ENCODE measurements around the gene RALGPS1. TPM values are rescaled to one million over a fixed set of nuclear protein-coding genes. Genes with fewer than 3 reads are reported as not detected.

RALGPS1 gene
- total RNA-seq, 4 donors from 2014 or later, result 27.3 to 42.1 (median 39.1) TPM

- 43 to 54% methylated on average over 23 of the region's 23 CpGs for WGBS, 2 donors
- no peak overlapping the region for H3K4me3 ChIP-seq (replicated peaks in 1 of 3)
- TF ChIP-seq POLR2A (IDR thresholded peaks at IDR 0.05) (no peak), CTCF (IDR thresholded peaks at IDR 0.05) (no peak)
- DNase-seq, result peak; percentile 31 to 36
- H3K27ac ChIP-seq, result peak overlapping the region; percentile 21 to 74 (median 21)
- intact Hi-C loops (cut with DNase I), result no loop called here
- no peaks in the 10 kb centered on the region for H3K9me3 ChIP-seq
- H3K27me3 ChIP-seq, result no peaks in the 10 kb centered on the region
- peaks cover 14 to 22% of the 10 kb centered on the region in 2 donors for H3K4me1 ChIP-seq
- no peaks in the 10 kb centered on the region for H3K36me3 ChIP-seq
Measured at GRCh38 chr9:126886034-126886822, 28.4 kb upstream of the RALGPS1 start.

- 88 to 97% methylated on average over 10 of the region's 10 CpGs for WGBS, 2 donors
- no peak overlapping the region for H3K27ac ChIP-seq
- no peaks in the 10 kb centered on the region for H3K36me3 ChIP-seq
- TF ChIP-seq POLR2A (IDR thresholded peaks at IDR 0.05) (no peak), CTCF (IDR thresholded peaks at IDR 0.05) (no peak)
- H3K4me3 ChIP-seq (replicated peaks in 1 of 3), result no peak overlapping the region
- H3K9me3 ChIP-seq, result no peaks in the 10 kb centered on the region
- intact Hi-C loops (cut with DNase I), result no loop called here
- DNase-seq, result no peak
- H3K4me1 ChIP-seq, result peaks cover 14 to 22% of the 10 kb centered on the region in 2 donors
- H3K27me3 ChIP-seq, result no peaks in the 10 kb centered on the region
Measured at GRCh38 chr9:126886897-126887296, 27.7 kb upstream of the RALGPS1 start.

GRCh38 chr9:126891676-126892075, 22.9 kb upstream of the RALGPS1 start:
- TF ChIP-seq POLR2A (IDR thresholded peaks at IDR 0.05), result no peak
- TF ChIP-seq CTCF (IDR thresholded peaks at IDR 0.05), result no peak
- intact Hi-C loops (cut with DNase I), result no loop called here
- H3K4me1 ChIP-seq, result peaks cover 0 to under 1% of the 10 kb centered on the region in 2 donors
- H3K4me3 ChIP-seq (replicated peaks in 1 of 3), result no peak overlapping the region
- H3K9me3 ChIP-seq, result no peaks in the 10 kb centered on the region
- no peaks in the 10 kb centered on the region for H3K27me3 ChIP-seq
- 85 to 92% methylated on average over 3 of the region's 3 CpGs for WGBS, 2 donors
- H3K27ac ChIP-seq, result no peak overlapping the region
- no peak for DNase-seq
- H3K36me3 ChIP-seq, result no peaks in the 10 kb centered on the region

GRCh38 chr9:126893079-126893478, 21.5 kb upstream of the RALGPS1 start:
- Histone ChIP-seq H3K27ac (no peak overlapping the region), H3K36me3 (no peaks in the 10 kb centered on the region), H3K9me3 (no peaks in the 10 kb centered on the region), H3K27me3 (no peaks in the 10 kb centered on the region), H3K4me1 (no peaks in the 10 kb centered on the region), H3K4me3 (replicated peaks in 1 of 3) (no peak overlapping the region)
- WGBS, 2 donors, result 32 to 34% methylated on average over 5 of the region's 5 CpGs
- TF ChIP-seq POLR2A (IDR thresholded peaks at IDR 0.05) (no peak), CTCF (IDR thresholded peaks at IDR 0.05) (peak in 3 of 6 experiments; percentile 27 to 29 (median 28))
- DNase-seq, result no peak
- intact Hi-C loops (cut with DNase I), result no loop called here

GRCh38 chr9:126894052-126894603, 20.5 kb upstream of the RALGPS1 start:
- no peaks in the 10 kb centered on the region for H3K4me1 ChIP-seq
- no peaks in the 10 kb centered on the region for H3K9me3 ChIP-seq
- intact Hi-C loops (cut with DNase I), result no loop called here
- H3K4me3 ChIP-seq (replicated peaks in 1 of 3), result no peak overlapping the region
- no peak for DNase-seq
- TF ChIP-seq CTCF (IDR thresholded peaks at IDR 0.05) (no peak), POLR2A (IDR thresholded peaks at IDR 0.05) (no peak)
- H3K36me3 ChIP-seq, result no peaks in the 10 kb centered on the region
- no peaks in the 10 kb centered on the region for H3K27me3 ChIP-seq
- H3K27ac ChIP-seq, result no peak overlapping the region
- 79 to 81% methylated on average over 4 of the region's 4 CpGs for WGBS, 2 donors
